GM21528 (cell line): ENCODE data around the gene ZNF629.

Experiments used
- ATAC-seq: cut with Tn5 transposase; IDR thresholded peaks from one replicate; pipeline ENCODE4 v1.9.1; 2021; ENCODE audit warnings: mild to moderate bottlenecking, moderate library complexity; ENCODE audit not compliant: unreplicated experiment, low FRiP score

Gene ZNF629

GRCh38 chr16:30750201-30750600 is 36.8 kb downstream of the ZNF629 start:
- ATAC-seq: no peak

- no peak for ATAC-seq
Observed at GRCh38 chr16:30748634-30749445, 38.2 kb downstream of the ZNF629 start.

GRCh38 chr16:30747799-30748633 is 39.0 kb downstream of the ZNF629 start, which contains the start of gene PHKG2:
PHKG2 (plus strand) TSS chr16:30748425; CDS start chr16:30748821, 396 bp downstream.
- ATAC-seq: peak; percentile 89

GRCh38 chr16:30747331-30747730 is 39.7 kb downstream of the ZNF629 start:
- no peak for ATAC-seq

- ATAC-seq: no peak
Observed at GRCh38 chr16:30746638-30747175, 40.3 kb downstream of the ZNF629 start.

GRCh38 chr16:30745082-30745481 is 41.9 kb downstream of the ZNF629 start:
- ATAC-seq: no peak

GRCh38 chr16:30744183-30744582 is 42.8 kb downstream of the ZNF629 start:
- ATAC-seq: no peak

- no peak for ATAC-seq
Observed at GRCh38 chr16:30743716-30744115, 43.3 kb downstream of the ZNF629 start.

GRCh38 chr16:30741461-30741914 is 45.5 kb downstream of the ZNF629 start:
- ATAC-seq: no peak

GRCh38 chr16:30740364-30741251 is 46.4 kb downstream of the ZNF629 start:
- ATAC-seq: no peak

GRCh38 chr16:30738984-30739951 is 47.7 kb downstream of the ZNF629 start:
- no peak for ATAC-seq

GRCh38 chr16:30737794-30738648 is 49.0 kb downstream of the ZNF629 start:
- ATAC-seq: no peak

GRCh38 chr16:30736995-30737793 is 49.8 kb downstream of the ZNF629 start:
- ATAC-seq: no peak

- no peak for ATAC-seq
Observed at GRCh38 chr16:30731411-30731810, 55.6 kb downstream of the ZNF629 start.

- no peak for ATAC-seq
Observed at GRCh38 chr16:30728899-30729672, 57.9 kb downstream of the ZNF629 start.
